ENCODE measurements around the gene CNTN2.

DNA sequence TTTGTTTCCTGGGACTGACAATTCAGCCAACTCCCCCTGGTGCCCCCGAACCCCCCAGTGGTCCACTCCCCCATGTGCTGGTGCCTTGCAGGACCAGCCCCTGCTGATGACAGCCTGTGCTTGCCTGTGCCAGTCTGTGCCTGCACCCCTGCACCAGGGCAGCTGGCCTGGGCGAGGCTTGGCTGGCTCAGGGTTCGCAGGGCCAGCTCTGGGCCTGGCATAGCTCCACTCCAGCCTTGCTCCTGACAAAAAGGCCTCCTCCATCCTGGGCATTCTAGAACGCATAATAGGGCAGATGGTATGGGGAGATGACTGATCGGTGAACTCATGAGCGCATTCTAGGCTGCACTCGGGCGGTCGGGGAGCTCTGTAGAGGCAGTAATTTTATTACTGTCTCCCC lies 5.4 kb downstream of the CNTN2 start:
- TF ChIP-seq, protein P1, sequence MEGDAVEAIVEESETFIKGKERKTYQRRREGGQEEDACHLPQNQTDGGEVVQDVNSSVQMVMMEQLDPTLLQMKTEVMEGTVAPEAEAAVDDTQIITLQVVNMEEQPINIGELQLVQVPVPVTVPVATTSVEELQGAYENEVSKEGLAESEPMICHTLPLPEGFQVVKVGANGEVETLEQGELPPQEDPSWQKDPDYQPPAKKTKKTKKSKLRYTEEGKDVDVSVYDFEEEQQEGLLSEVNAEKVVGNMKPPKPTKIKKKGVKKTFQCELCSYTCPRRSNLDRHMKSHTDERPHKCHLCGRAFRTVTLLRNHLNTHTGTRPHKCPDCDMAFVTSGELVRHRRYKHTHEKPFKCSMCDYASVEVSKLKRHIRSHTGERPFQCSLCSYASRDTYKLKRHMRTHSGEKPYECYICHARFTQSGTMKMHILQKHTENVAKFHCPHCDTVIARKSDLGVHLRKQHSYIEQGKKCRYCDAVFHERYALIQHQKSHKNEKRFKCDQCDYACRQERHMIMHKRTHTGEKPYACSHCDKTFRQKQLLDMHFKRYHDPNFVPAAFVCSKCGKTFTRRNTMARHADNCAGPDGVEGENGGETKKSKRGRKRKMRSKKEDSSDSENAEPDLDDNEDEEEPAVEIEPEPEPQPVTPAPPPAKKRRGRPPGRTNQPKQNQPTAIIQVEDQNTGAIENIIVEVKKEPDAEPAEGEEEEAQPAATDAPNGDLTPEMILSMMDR (IDR thresholded peaks at IDR 0.05; ENCODE audit: low read depth, low read length): no peak
- TF ChIP-seq, protein P2, sequence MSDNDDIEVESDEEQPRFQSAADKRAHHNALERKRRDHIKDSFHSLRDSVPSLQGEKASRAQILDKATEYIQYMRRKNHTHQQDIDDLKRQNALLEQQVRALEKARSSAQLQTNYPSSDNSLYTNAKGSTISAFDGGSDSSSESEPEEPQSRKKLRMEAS (IDR thresholded peaks at IDR 0.05; ENCODE audit: low read depth, low read length): no peak
- no peak for TF ChIP-seq POLR2A (IDR thresholded peaks at IDR 0.05; ENCODE audit: extremely low read depth, insufficient read length)
